ENCODE measurements around the gene OSBPL2. TPM values are rescaled to one million over a fixed set of nuclear protein-coding genes. Genes with fewer than 3 reads are reported as not detected.

The OSBPL2 gene
- total and polyA plus RNA-seq, 9 of the 15 experiments (the other 6 are each of a cell fraction or from before 2014, with no cell fraction given), result 2.5 to 25.6 (median 14.1) TPM

DNA sequence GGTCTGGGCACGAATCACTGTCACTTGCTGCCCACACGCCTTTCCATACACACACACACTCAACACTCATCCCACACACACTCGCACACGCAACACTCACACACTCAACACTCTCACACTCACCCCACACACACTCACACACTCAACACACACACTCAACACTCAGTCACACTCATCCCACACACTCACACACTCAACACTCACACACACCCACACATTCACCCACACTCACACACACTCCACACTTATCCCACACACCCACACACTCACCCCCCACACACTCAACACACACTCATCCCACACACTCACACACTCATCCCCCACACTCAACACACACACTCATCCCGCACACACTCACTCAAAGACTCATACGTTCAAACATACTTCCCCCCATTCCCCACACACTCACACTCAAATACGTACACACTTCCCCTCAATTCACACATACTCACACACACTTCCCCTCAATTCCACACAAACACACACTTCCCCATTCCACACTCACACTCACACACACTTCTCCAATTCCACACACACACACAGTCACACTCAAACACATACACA is 9.3 kb upstream of the OSBPL2 start:
- Histone ChIP-seq H2AFZ (ENCODE audit: low read depth, low read length) (no peak overlapping the region), H3K9me1 (ENCODE audit: control insufficient read depth, insufficient read depth, low read length) (no peaks in the 10 kb centered on the region), H3K4me1 (replicated peaks in 1 of 2; ENCODE audit: control insufficient read depth in 2 of 2, insufficient read depth in 2 of 2, low read length in 2 of 2) (peaks cover 0 to 26% of the 10 kb centered on the region in 2 experiments; a peak in 2 of 5 replicates), H3K79me2 (ENCODE audit: control insufficient read depth, insufficient read depth, low read length) (no peaks in the 10 kb centered on the region), H3K4me2 (ENCODE audit: insufficient read depth, low read length) (no peak overlapping the region), H3K9me3 (replicated peaks; ENCODE audit: control insufficient read depth, insufficient read depth, low read depth, low read length) (peaks cover 7% of the 10 kb centered on the region; the same call in 1 of the 2 replicates), H3K9ac (ENCODE audit: insufficient read depth in 1 of 2, low read depth in 2 of 2, low read length in 2 of 2) (no peak overlapping the region), H3K4me3 (no peak overlapping the region), H3K27ac (ENCODE audit: extremely low read depth, low read depth, low read length) (no peak overlapping the region), H3K27me3 (ENCODE audit: control insufficient read depth in 2 of 2, insufficient read depth in 2 of 2, low read length in 2 of 2) (peaks cover 13 to 36% of the 10 kb centered on the region in 2 experiments; a peak in 4 of 5 replicates), H4K20me1 (replicated peaks; ENCODE audit: control insufficient read depth, insufficient read depth, low read length) (no peaks in the 10 kb centered on the region; the same call in none of the 2 replicates), H3K36me3 (ENCODE audit: control insufficient read depth, insufficient read depth, low read length) (no peaks in the 10 kb centered on the region)
- POLR2A ChIA-PET, result interaction anchor here (0.7 kb wide), 1 partner anchor 9 kb away, joined by 3 read pairs; no protein-coding TSS in a partner anchor
- intact Hi-C loops (cut with micrococcal nuclease), result no loop called here
- no TSS peak for BruUV-seq (replicated peaks)
- DNase-seq (ENCODE audit: extremely low read depth in 1 of 4, low spot score in 3 of 4) (no peak), FAIRE-seq (no peak), ATAC-seq (no peak)
- in situ Hi-C loops (cut with MboI), result no loop called here
- WGBS (ENCODE audit: insufficient coverage, low coverage, missing lambda C conversion rate), result 31% methylated on average over 6 of the region's 7 CpGs
- CTCF ChIA-PET (ENCODE audit: low intra/inter-chr PET ratio), result no interaction called here
- TF ChIP-seq, protein P1, sequence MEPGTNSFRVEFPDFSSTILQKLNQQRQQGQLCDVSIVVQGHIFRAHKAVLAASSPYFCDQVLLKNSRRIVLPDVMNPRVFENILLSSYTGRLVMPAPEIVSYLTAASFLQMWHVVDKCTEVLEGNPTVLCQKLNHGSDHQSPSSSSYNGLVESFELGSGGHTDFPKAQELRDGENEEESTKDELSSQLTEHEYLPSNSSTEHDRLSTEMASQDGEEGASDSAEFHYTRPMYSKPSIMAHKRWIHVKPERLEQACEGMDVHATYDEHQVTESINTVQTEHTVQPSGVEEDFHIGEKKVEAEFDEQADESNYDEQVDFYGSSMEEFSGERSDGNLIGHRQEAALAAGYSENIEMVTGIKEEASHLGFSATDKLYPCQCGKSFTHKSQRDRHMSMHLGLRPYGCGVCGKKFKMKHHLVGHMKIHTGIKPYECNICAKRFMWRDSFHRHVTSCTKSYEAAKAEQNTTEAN (CRISPR knock-in tag; IDR thresholded peaks at IDR 0.05), result peak; percentile 90; the same call in 1 of the 2 replicates
- TF ChIP-seq NBN (IDR thresholded peaks at IDR 0.05; ENCODE audit: low read depth) (no peak), EGR1 (conservative IDR thresholded peaks at IDR 0.05) (peak; percentile 29), CBX2 (IDR thresholded peaks at IDR 0.05; ENCODE audit: insufficient read depth, low read length, poor library complexity, severe bottlenecking) (no peak), TRIM24 (IDR thresholded peaks at IDR 0.05) (0 out of 4 replicates have a peak, but pooled peaks of 1 of the 2 experiments have one; percentile 8), CREBBP (IDR thresholded peaks at IDR 0.05; ENCODE audit: low read depth, low read length) (peak; percentile 15)

All from K562 (cell line).